Activated naive CD8-positive, alpha-beta T cell treated with anti-CD3 and anti-CD28 coated beads for 36 hours (primary cell): ENCODE measurements around the gene FTCDNL1. TPM values are rescaled to one million over a fixed set of nuclear protein-coding genes. Genes with fewer than 3 reads are reported as not detected.

ENCODE experiments used
- DNase-seq: peaks from one replicate; pipeline ENCODE4 v3.0.0; 2021
- H3K27ac Mint-ChIP-seq: one replicate; pipeline ENCODE4 v1.8.0; 2022; ENCODE audit warnings: mild to moderate bottlenecking, moderate library complexity, mixed read lengths
- H3K27me3 Mint-ChIP-seq: one replicate; pipeline ENCODE4 v1.8.0; 2022; ENCODE audit warnings: mild to moderate bottlenecking, mixed read lengths
- H3K36me3 Mint-ChIP-seq: one replicate; pipeline ENCODE4 v1.8.0; 2021; ENCODE audit warnings: mild to moderate bottlenecking, mixed read lengths
- H3K4me1 Mint-ChIP-seq: one replicate; pipeline ENCODE4 v1.8.0; 2021; ENCODE audit warnings: mixed read lengths
- H3K4me3 Mint-ChIP-seq: one replicate; pipeline ENCODE4 v1.8.0; 2022; ENCODE audit warnings: mild to moderate bottlenecking, moderate library complexity, mixed read lengths
- H3K9me3 Mint-ChIP-seq: one replicate; pipeline ENCODE4 v1.8.0; 2022; ENCODE audit warnings: mixed read lengths
- total RNA-seq, 2 experiments: library from RNA; stranded (reverse); gene quantifications; one replicate each; pipeline ENCODE4 v1.2.3, GENCODE V29; 2021

Gene FTCDNL1
- total RNA-seq: 1 to 10 TPM; 3.2 to 3.4 TPM

GRCh38 chr2:199850718-199851500 is at the start of gene FTCDNL1:
FTCDNL1 (minus strand) TSS chr2:199851192; CDS start chr2:199848962, 2,230 bp downstream.
- H3K4me1 Mint-ChIP-seq: peaks cover 4% of the 10 kb centered on the region
- H3K27ac Mint-ChIP-seq: peak within 1 kb of the TSS; percentile 90
- peak within 1 kb of the TSS; percentile 96 for H3K4me3 Mint-ChIP-seq
- DNase-seq: peak; percentile 80
- H3K27me3 Mint-ChIP-seq: no peaks in the 10 kb centered on the region
- no peaks in the 10 kb centered on the region for H3K9me3 Mint-ChIP-seq
- peaks cover 5% of the 10 kb centered on the region for H3K36me3 Mint-ChIP-seq

- DNase-seq: no peak
- Mint-ChIP-seq H3K27me3 (peaks cover 3% of the 10 kb centered on the region), H3K27ac (no peak overlapping the region), H3K4me1 (no peaks in the 10 kb centered on the region), H3K9me3 (no peaks in the 10 kb centered on the region), H3K36me3 (no peaks in the 10 kb centered on the region), H3K4me3 (no peak overlapping the region)
Measured at GRCh38 chr2:199896617-199897016, 45.6 kb upstream of the FTCDNL1 start.

DNA sequence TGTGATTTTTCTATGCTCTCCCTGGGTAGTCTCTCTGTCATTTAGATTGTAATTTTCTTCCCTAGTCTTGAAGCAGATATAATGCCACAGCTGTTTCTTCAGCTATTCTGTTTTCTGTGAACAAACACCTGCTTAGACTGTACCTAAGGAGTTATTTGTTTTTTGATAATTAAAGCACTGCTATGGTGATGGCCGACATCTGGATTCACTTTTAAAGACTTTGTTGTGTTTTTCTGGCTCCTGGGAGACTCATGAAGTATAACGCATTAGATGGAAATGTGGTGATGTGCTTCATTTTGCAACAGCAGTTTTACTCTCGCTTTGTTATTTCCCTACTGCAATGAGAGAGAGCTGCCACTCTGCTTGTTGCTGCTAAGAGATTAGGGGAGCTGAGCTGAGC is 44.4 kb upstream of the FTCDNL1 start:
- Mint-ChIP-seq H3K4me1 (no peaks in the 10 kb centered on the region), H3K4me3 (no peak overlapping the region), H3K27me3 (no peaks in the 10 kb centered on the region), H3K27ac (no peak overlapping the region), H3K9me3 (no peaks in the 10 kb centered on the region), H3K36me3 (no peaks in the 10 kb centered on the region)
- DNase-seq: no peak

- H3K27me3 Mint-ChIP-seq: peaks cover 18% of the 10 kb centered on the region
- DNase-seq: no peak
- H3K9me3 Mint-ChIP-seq: peaks cover 6% of the 10 kb centered on the region
- H3K4me3 Mint-ChIP-seq: no peak overlapping the region
- H3K4me1 Mint-ChIP-seq: peaks cover 4% of the 10 kb centered on the region
- peaks cover 2% of the 10 kb centered on the region for H3K36me3 Mint-ChIP-seq
- no peak overlapping the region for H3K27ac Mint-ChIP-seq
Measured at GRCh38 chr2:199883474-199884212, 32.7 kb upstream of the FTCDNL1 start.

DNA sequence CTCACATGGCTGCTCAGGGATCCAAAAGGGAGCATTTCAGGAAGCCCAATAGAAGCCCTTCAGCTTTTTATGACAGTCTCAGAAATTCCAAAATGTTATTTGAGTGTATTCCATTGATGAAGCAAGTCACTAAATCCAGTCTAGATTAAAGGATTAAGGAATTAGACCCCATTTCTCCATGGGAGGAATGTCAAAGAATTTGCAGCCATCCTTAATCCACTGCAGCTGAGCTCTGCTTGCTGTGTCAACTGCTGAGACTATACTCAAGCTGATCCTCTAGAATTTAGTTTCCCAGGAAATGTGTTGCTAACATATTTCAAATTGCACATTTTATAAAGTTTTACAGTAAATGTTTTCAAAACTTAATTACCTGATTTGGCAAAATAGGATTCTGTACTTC is 31.7 kb upstream of the FTCDNL1 start:
- peaks cover 4% of the 10 kb centered on the region for H3K4me1 Mint-ChIP-seq
- H3K27me3 Mint-ChIP-seq: peaks cover 18% of the 10 kb centered on the region
- no peak overlapping the region for H3K27ac Mint-ChIP-seq
- DNase-seq: no peak
- peaks cover 2% of the 10 kb centered on the region for H3K36me3 Mint-ChIP-seq
- no peak overlapping the region for H3K4me3 Mint-ChIP-seq
- H3K9me3 Mint-ChIP-seq: peaks cover 6% of the 10 kb centered on the region

GRCh38 chr2:199875400-199875799 is 24.4 kb upstream of the FTCDNL1 start:
- Mint-ChIP-seq H3K36me3 (peaks cover 6% of the 10 kb centered on the region), H3K4me3 (no peak overlapping the region), H3K27me3 (peaks cover 12% of the 10 kb centered on the region), H3K9me3 (peaks cover 8% of the 10 kb centered on the region), H3K27ac (no peak overlapping the region), H3K4me1 (no peaks in the 10 kb centered on the region)
- no peak for DNase-seq

- Mint-ChIP-seq H3K4me3 (no peak overlapping the region), H3K27ac (no peak overlapping the region), H3K27me3 (peaks cover 16% of the 10 kb centered on the region), H3K36me3 (peaks cover 6% of the 10 kb centered on the region), H3K9me3 (peaks cover 8% of the 10 kb centered on the region), H3K4me1 (no peaks in the 10 kb centered on the region)
- no peak for DNase-seq
Measured at GRCh38 chr2:199874209-199874608, 23.2 kb upstream of the FTCDNL1 start.

DNA sequence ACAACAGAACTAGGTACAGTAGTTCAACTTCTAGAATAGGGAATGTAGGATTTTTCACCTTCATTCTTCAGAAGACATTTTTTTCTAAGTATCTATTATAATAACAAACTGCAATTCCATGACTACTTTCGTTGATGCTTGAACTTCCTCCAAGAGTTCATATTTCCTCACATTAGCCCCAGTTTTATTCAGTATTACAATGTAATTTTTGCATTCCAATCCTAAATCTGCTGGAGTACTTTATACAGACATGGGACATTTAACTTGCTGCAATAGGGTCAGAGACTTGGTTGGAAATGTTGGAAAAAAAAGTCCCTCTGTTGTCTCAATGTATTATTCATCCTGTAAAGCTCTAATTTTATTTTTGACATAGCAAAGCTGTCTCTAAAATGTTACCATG is 19.6 kb upstream of the FTCDNL1 start:
- no peak overlapping the region for H3K27ac Mint-ChIP-seq
- no peaks in the 10 kb centered on the region for H3K4me1 Mint-ChIP-seq
- H3K27me3 Mint-ChIP-seq: peaks cover 33% of the 10 kb centered on the region
- H3K4me3 Mint-ChIP-seq: no peak overlapping the region
- no peak for DNase-seq
- peaks cover 6% of the 10 kb centered on the region for H3K36me3 Mint-ChIP-seq
- peaks cover 8% of the 10 kb centered on the region for H3K9me3 Mint-ChIP-seq

DNA sequence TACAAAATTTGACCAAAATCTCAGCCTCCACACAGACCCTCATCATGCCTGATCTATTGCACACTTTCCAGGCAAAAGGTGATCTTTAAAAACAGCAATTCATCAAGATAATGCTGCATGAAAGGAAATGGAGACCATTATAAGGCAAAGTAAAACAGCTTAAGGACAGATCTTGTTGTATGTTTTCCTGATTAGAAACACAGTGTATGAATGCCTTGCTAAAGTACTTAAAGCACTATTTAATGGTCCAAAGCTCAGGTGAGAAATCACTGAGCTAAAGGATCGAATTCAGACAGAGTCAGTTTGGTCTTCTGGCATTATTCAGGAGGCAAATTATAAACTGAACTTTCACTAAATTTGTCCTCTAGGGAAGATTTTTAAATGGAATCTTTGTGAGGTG is 18.7 kb upstream of the FTCDNL1 start:
- no peak for DNase-seq
- H3K4me3 Mint-ChIP-seq: no peak overlapping the region
- peaks cover 6% of the 10 kb centered on the region for H3K36me3 Mint-ChIP-seq
- peaks cover 32% of the 10 kb centered on the region for H3K27me3 Mint-ChIP-seq
- H3K4me1 Mint-ChIP-seq: no peaks in the 10 kb centered on the region
- H3K27ac Mint-ChIP-seq: no peak overlapping the region
- peaks cover 8% of the 10 kb centered on the region for H3K9me3 Mint-ChIP-seq

DNA sequence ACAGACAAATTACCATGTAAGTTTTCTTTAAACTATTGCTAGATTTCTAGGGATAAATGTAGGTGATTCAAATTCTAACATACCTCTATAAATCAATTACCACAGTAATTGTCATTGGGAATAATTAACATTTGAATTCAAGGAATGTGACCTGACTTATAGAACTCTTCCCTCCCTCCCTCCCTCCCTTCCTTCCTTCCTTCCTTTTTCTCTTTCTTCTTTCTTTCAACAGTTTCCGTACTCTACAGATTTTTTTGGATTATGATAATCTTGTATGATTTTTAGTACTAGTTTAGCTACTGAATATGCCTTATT is 18.2 kb upstream of the FTCDNL1 start:
- no peaks in the 10 kb centered on the region for H3K4me1 Mint-ChIP-seq
- H3K27ac Mint-ChIP-seq: no peak overlapping the region
- H3K9me3 Mint-ChIP-seq: peaks cover 4% of the 10 kb centered on the region
- DNase-seq: no peak
- peaks cover 28% of the 10 kb centered on the region for H3K27me3 Mint-ChIP-seq
- H3K4me3 Mint-ChIP-seq: no peak overlapping the region
- H3K36me3 Mint-ChIP-seq: peaks cover 4% of the 10 kb centered on the region

GRCh38 chr2:199868431-199869226 is 17.6 kb upstream of the FTCDNL1 start:
- H3K4me1 Mint-ChIP-seq: no peaks in the 10 kb centered on the region
- H3K9me3 Mint-ChIP-seq: no peaks in the 10 kb centered on the region

DNA sequence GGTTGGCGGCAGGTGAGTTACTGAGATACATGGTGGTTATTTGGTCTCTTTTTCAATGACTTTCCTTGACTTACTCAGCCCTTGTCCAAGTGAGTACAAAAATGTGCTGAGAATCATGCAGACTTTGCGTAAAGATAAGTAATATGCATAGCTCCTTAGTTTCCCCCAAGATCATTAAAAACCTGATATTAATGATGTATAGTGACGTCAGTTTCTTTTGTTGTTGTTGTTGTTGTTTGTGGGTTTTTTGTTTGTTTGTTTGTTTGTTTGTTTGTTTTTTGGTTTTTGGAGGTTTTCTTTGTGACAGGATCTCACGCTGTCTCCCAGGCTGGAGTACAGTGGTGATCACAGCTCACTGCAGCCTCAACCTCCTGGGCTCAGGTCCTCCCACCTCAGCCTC is 14.9 kb upstream of the FTCDNL1 start:
- Mint-ChIP-seq H3K27me3 (peaks cover 42% of the 10 kb centered on the region), H3K36me3 (no peaks in the 10 kb centered on the region), H3K27ac (no peak overlapping the region), H3K9me3 (no peaks in the 10 kb centered on the region), H3K4me3 (no peak overlapping the region), H3K4me1 (no peaks in the 10 kb centered on the region)
- no peak for DNase-seq

More at GRCh38 chr2:199868431-199869226, 17.6 kb upstream of the FTCDNL1 start:
- Mint-ChIP-seq H3K36me3 (no peaks in the 10 kb centered on the region), H3K27me3 (peaks cover 27% of the 10 kb centered on the region), H3K4me3 (no peak overlapping the region), H3K27ac (no peak overlapping the region)
- no peak for DNase-seq

- H3K27ac Mint-ChIP-seq: no peak overlapping the region
- no peak for DNase-seq
- no peak overlapping the region for H3K4me3 Mint-ChIP-seq
- no peaks in the 10 kb centered on the region for H3K9me3 Mint-ChIP-seq
- peaks cover 42% of the 10 kb centered on the region for H3K27me3 Mint-ChIP-seq
- no peaks in the 10 kb centered on the region for H3K36me3 Mint-ChIP-seq
- no peaks in the 10 kb centered on the region for H3K4me1 Mint-ChIP-seq
Measured at GRCh38 chr2:199862788-199863187, 11.8 kb upstream of the FTCDNL1 start.

DNA sequence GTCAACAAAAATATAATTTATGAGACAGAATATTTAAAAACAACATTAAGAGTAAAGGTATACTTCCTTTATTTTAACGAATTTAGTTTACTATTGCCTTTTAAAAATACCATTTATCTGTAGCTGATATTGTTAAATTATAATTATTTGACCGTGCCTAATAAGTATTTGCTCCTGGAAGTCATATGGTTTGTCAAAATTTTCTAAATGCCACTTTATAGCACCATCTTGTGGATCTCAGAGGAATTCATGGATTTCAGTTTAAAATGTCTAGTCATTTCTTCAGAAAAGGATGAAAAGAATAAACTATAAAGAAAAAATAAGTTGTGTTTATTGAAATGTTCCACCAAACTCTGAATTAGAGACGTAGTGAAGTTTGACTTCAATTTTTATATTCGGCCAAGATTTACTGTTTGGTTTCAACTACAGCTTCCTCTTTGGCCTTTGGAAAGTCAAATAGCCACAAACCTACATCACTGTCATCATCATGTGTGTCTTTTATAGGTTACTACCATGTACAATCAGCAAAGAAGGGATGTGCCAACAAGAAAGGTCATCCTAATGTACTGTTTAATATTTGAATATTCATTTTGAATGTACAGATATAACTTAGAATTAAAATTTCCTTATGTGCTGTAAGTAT is 10.3 kb upstream of the FTCDNL1 start:
- Mint-ChIP-seq H3K9me3 (no peaks in the 10 kb centered on the region), H3K4me1 (no peaks in the 10 kb centered on the region), H3K4me3 (no peak overlapping the region), H3K36me3 (no peaks in the 10 kb centered on the region), H3K27ac (no peak overlapping the region), H3K27me3 (peaks cover 32% of the 10 kb centered on the region)
- no peak for DNase-seq

- peaks cover 8% of the 10 kb centered on the region for H3K27me3 Mint-ChIP-seq
- peaks cover 4% of the 10 kb centered on the region for H3K4me1 Mint-ChIP-seq
- no peaks in the 10 kb centered on the region for H3K9me3 Mint-ChIP-seq
- no peak for DNase-seq
- H3K36me3 Mint-ChIP-seq: peaks cover 3% of the 10 kb centered on the region
- no peak overlapping the region for H3K27ac Mint-ChIP-seq
- no peak overlapping the region for H3K4me3 Mint-ChIP-seq
Measured at GRCh38 chr2:199855812-199856211, 4.8 kb upstream of the FTCDNL1 start.
